Kidney capillary endothelial cell (primary cell): ENCODE results near the gene TMEM179.
"Not testable (repeated sequence)": the region's sequence is repeated elsewhere in the genome, so short reads cannot be mapped to it uniquely, and the experiment has no call there.

Source experiments
- DNase-seq: peaks from one replicate; pipeline ENCODE4 v3.0.0-alpha.2; 2018; ENCODE audit warnings: low spot score

TMEM179 gene

DNA sequence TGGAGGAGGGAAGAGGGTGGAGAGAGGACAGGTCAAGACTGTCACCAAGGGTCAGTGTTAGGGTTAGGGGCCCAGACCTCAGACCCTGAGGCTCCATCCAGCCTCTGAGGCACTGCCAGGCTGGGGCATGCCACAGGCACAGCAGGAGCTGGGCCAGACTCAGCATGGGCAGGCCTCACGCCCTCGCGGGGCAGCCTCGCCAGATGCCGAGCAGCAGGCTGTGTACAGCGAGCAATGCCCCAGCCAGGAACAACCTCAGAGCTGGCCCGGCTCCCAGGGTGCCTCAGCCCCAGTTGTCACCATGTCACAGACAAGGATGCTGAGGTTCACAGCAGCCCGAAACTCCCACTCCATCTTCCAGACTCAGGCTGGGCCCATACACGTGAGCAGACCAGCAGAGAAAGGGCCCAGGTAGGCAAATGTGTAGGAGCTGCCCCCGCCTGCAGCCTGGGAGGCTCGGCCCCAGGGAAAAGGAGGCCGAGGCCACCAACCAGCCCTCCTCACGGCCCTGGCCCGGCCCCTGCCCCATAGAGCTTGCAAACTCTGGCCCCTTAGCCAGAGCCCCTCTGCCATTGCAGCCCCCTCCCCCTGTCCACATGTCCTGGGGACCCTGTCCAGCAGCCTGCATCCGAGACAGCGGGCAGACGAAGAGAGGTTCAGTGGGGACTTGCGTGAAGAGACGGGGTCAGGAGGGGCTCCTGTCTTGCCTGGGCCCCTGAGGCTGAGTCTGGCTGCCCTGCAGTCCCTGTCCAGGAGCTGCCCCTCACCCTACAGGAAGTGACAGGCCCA, 17.5 kb downstream of the TMEM179 start:
- no peak for DNase-seq

DNA sequence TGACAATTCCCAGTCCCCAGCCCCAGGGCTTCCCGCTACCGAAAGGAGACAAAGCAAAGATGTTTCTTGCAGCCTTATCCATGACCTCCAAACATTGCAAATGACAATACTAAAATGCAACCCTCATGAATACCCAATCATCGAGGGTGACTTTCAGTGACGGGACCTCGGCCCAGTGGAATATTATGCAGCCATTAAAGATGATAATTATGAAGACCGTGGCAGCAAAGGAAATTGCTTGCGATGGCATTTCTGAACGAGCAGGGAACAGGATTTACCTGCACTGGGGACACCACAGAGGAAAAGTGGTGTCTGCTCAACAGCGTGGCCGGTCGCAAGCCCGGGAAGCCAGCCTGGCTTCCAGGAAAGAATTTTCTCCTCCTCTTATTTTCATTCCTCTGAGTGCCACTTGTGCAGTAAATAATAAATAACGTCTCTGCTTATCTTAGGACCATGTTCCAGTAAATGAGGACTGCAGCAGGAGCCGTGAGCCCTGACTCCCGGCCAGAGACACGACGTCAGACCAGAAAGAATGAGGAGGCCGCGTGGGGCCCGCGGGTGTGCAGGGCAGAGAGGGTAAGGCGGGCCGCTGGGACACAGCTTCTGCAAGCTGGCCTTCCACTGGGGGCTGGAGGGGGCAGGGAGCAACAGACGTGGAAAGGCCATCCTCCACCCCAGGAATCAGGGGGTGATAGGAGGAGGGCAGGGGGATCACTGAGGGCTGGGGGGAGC, 18.4 kb downstream of the TMEM179 start:
- no peak for DNase-seq

DNA sequence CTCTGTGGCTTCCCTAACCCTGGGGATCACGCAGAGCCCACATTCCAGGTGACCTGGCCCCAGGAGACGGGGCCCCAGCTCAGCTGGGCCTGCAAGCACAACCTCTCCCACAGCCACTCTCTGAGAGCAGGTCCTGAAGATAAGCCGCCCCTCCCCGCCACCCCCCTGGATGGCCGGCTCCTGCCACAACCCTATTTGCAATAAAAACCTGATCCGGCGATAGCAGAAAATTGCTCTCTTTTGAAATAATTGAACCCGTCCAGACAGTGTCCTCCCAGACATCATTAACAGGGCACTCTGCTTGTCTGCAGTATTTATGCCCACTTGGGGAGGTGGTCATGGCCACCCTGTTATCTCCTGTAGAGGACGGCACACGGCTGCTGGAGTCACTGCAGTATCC, 20.0 kb downstream of the TMEM179 start:
- no peak for DNase-seq

DNA sequence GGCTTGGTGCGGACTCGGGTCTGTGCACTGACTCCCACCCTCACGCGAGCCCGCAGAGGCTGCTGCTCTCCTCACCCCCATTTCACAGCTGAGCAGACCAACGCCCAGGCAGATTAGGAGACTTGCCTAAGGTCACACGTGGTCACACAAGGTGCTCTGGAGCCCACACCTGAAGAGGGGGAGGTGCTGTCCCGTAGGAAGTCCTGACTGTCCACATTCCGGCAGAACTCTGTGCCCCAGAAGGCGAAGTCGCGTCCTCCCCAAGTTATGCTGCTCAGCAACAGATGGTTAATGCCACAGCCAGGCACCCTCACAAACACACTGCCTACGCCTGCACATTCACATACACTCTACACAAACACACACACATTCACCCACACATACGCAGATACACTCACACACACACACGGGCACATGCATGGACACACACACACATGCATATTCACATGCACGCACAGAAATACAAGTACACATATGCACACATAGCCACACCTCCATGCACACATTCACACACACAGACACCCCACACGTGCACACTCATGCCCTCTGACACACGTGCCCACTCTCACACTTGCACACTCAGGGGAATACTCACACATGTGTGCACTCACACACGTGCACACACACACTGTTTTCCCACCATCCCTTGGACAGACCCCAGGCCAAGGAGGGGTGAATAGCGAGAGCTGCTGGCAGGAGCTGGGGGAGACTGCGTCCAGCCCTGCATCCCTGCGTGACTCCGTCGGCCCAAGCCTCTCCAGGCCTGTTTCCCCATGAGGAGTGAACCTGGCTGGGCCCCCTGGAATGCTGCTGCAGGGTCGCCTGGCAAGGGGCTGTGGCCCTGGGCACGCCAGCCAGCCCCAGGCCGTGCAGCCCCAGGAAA, 20.9 kb downstream of the TMEM179 start:
- no peak for DNase-seq

DNA sequence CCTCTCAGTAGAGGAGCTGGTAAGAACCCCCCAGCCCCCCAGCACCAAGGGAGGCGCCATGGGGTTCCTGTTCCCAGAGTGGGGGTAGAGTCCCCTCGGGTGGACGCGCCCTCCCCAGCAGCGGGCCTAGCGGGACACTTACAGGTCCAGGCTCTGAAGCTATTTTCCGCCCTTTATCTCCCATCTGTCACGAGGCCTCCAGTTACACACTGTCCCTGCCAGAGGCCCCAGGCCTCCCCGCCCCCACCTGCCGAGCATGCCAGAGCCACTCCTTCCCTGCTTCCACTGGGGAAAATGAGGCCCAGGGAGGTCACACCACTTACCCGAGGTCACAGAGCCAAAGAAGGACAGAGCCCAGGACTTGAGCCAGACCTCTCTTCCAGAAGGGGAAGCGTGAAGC, 21.9 kb downstream of the TMEM179 start:
- DNase-seq = no peak

DNA sequence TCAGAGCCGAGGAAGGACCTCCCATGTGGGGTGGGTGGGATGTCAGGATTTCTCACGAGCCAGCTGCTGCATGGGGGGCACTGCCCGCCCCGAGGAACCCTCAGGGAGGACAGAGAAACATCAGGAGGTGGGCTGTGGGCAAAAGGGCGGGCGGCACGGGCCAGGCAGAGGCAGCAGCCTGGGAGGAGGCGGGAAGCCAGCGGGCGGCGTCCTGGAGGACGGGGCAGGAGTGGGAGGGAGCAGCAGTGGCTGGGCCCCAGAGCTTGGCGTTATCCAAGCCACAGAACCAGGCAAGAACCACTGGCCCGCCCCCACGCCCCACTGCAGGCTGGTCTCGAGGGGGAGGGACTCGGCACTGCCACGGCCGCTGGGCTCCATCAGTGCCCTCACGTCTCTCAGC, 22.6 kb downstream of the TMEM179 start:
- no peak for DNase-seq

DNA sequence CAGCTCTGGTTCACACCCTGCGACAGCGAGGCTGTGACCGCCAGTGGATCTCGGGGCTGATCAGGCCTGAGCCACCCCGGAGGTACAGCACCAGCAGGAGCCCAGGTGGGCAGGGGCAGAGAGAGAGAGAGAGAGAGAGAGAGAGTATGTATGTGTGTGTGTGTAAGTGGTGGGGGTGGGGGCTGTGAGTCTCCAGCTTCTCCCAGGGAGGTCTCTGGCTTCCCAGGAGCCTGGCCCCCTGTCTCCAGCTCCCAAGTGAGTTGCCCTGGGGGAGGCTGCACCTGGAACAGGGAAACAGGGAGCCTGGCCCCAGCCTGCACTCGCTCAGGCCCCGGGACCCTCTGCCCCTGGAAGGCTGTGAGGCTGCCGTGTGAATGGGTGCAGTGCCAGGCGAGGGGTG, 23.1 kb downstream of the TMEM179 start:
- no peak for DNase-seq

DNA sequence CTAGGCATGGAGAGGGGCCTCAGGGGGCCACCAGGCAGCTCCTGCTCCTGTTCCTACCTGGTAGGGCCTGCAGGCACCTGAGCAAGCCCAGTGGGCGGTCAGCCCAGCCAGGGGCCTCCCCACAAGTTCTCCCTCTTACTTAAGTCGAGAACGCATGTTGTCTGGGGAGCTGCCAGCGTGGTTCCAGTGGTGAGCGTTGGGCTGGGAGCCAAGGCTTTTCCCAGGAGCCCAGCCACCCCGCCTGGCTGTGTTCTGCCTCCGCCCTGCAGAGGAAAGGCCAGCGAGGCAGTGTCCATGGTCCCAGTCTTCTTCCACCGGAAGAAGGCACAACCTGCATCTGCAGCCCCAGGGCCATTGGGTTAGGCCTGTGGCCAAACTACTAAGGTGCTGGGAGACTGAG, 23.6 kb downstream of the TMEM179 start:
- DNase-seq = no peak

DNA sequence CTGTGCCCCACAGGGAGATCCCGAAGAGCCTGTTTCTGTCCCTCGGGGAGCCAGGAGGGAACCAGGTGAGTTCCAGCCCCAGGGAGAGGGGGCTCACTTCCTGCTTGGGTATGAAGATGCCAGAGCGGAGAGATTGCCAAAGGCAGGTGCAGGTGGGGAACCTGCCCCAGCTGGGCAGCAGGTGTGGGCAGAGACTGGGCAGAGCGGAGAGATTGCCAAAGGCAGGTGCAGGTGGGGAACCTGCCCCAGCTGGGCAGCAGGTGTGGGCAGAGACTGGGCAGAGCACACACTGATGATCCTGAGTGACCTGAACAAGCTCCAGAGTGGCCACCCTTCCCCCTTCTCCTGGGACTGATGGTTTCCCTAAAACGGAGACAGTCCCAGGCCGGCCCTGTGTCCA, 24.6 kb downstream of the TMEM179 start:
- not testable (repeated sequence) for DNase-seq

DNA sequence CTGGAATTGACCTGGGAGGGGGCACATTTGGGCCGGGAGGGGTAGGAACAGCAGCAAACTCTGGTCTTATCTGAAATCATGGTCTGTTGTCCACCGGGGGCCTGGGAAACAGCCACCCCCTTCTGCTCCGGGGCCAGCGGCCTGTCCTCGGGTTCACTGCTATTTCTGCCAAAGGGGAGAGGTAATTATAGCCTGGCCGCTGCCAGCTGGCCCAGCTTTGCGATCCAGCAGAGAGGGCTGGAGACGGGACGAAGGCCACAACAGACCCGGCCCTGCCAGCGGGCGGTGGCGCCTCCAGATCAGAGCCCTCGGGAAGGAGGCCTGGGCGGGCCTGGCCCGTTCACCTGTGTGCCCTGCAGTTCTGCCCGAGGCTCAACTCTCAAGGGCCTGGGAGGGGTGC, 25.1 kb downstream of the TMEM179 start, which contains the start of gene C14orf180:
Gene C14orf180, plus strand, starts transcription at position 258 of the 400 bp plus-strand sequence. CDS start 6,667 bp downstream, outside the sequence.
- DNase-seq = no peak

DNA sequence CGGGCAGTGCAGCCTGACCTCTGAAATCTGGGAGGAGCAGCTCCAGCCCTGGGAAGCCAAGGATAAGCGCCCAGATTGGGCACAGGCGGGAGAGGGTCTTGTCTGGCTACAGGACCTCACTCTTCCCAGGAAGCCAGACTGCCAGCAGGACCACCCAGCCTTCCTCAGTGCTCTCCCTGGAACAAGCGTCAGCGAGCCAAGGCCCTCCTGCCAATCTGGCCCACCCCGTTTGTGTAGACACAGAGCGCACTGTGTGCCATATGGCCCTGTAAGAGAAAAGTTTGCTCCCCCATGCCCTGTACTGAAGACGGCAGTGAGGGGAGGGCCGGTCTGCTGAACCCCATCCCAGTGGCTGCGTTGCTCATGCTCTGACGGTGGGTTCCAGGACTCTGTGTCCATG, 26.3 kb downstream of the TMEM179 start:
- DNase-seq = no peak

DNA sequence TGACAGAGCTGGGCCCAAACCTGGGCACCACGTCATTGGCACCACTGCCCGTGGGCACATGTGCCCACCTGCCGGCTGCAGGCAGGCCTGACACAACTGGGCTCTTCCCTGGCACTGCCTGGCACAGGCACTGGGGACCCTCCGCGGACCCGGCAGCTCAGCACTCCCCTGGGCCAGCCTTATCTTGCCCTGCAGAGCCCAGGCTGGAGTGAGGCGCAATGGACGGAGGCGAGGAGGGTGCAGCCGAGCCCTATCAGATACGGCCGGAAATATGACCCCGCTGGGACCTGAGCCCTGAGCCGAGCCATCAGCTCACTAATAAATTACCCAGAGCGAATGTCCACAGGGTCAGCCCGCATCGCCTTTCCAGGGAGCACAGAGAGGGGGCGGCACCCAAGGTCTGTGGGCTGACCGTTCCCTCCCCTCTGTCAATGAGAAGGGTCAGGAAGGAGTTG, 26.7 kb downstream of the TMEM179 start:
- no peak for DNase-seq

DNA sequence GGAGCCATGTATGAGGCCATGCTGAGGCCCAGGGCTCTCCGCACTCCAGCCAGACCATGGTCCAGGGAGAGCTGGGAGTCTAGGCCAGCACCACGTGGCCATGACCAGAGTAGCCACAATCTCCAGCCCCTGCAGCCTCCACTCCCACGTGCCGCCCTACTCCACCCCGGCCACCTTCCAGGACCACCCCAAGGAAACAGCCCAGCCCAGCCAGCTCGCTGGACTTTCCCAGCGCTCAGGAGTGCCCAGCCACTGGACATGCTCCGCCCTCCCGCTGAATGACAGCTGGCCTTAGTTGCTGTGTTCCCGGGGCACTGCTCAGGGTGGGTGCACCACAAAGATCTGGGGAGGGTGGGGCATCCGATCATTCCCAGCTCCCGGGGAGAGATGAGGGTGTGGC, 27.1 kb downstream of the TMEM179 start:
- no peak for DNase-seq

DNA sequence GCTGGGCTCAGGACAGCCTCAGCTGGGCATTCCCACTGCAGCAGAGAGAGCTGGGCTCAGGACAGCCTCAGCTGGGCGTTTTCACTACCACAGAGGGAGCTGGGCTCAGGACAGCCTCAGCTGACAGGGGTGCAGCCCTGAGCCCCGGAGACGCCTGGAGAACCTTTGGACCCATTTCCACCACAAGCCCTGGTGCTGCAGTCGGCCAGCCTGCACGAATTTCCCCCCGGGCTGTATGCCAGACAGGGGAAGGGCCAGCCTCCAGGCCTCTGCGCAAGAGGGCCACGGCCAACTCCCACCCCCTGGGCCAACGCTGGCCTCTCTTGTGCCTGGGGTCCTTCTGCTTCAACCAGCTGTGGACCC, 27.6 kb downstream of the TMEM179 start:
- DNase-seq = no peak

DNA sequence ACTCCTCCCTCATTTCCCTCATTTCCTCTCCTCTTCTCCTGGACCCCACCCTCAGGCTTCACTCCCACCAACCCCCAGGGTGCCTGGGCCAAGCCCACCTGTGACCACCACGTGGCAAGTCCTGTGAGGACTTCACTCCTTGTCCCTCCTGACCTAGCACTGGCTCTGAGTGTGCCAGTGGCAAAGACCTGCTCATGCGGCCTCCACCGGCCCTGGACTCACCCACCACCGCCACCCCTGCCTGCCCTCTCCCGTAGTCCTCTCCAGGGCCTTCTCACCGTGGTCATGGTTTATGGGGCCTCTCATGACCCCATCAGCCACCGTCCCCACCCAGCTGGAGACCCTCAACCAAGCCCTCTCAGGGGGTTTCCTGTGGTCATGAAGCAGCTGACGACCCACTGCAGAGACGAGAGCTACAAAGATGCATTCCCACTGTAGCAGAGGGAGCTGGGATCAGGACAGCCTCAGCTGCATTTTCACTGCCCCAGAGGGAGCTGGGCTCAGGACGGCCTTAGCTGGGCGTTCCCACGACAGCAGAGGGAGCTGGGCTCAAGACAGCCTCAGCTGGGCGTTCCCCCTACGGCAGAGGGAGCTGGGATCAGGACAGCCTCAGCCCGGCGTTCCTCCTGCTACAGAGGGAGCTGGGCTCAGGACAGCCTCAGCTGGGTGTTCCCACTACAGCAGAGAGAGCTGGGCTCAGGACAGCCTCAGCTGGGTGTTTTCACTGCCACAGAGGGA, 28.2 kb downstream of the TMEM179 start:
- DNase-seq = no peak

DNA sequence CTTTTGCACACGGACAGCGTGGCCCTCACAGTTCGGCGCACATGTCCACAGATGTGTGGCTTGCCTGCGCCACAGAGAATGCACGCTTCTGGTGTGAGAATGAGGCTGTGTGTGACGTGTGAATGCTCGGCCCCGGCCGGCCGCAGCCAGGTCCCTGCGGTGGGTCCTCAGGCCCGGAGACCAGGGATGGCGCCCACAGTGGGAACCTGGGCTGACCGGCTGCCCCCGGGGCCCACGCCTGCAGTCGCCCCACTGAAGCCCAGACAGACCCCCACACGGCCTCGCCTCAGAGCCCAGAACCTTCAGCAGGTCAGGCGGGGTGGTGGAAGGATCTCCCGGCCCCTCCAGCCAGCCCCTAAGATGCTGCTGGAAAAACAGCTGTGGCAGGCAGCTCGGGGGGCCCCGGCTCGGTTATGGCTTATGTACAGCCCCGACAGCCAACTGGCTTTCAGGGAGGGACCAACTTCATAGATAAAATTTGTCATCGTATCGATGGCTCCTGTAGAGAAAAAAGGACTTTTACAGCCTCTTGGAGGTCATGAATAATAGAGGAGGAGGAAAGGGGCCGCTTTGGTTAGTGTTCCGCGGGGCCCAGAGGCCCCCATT, 29.5 kb downstream of the TMEM179 start:
- DNase-seq = no peak

DNA sequence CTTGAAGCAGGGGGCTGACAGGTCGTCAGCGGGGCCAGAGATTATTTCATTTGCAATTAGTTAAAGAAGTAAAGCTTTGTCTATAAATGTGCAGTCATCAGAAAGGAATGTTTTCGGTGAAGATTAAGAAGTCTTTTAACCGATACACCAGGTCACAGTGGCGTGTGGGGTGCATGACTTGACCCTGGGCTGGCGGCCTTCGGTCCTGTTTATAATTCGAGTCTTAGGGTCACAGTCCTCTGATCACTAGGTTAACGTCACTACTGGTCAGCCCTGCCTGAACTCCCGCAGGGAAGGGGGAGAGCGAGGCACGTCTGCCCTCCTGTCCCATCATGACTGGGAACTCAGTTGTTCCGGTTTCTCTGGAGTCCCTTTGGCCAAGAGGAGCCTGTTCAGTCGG, 30.0 kb downstream of the TMEM179 start:
- DNase-seq = no peak

DNA sequence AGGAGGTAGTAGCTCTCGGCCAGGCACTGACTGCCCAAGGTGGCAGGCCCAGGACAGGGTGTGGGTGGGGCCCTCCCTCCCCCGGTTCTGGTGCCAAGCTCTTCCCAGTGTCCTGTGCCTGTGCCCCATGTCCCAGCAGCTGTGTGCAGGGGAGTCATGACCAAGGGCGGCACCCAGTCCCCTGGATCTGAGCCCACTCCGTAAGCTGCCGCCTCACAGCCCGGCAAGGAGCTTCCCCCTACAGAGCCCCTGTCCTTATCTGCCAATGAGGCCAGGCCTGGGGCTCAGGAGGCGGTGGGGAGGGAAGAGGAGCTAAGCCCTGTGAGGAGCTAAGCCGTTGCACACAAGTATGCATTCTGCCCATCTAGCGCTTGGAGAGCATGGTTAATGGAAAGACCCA, 30.6 kb downstream of the TMEM179 start:
- DNase-seq = no peak

DNA sequence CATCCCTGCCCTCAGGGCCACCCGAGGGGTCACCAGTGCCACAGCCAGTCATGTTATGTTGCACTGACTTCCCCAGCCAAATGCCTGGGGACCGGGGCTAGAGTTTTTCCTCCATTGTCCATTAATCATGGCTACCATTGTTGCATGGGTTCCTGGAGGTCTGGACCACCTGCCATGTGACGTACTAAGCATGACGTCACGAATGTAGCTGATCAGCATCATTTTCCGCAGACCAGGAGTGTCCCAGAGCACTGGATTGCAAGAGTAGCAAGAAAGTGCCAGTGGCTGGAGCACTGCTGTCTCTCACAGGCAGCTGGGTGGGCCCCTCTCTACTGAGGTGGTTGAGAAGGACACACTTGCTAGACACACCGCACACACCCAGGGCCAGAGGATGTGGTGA, 31.9 kb downstream of the TMEM179 start:
- no peak for DNase-seq

DNA sequence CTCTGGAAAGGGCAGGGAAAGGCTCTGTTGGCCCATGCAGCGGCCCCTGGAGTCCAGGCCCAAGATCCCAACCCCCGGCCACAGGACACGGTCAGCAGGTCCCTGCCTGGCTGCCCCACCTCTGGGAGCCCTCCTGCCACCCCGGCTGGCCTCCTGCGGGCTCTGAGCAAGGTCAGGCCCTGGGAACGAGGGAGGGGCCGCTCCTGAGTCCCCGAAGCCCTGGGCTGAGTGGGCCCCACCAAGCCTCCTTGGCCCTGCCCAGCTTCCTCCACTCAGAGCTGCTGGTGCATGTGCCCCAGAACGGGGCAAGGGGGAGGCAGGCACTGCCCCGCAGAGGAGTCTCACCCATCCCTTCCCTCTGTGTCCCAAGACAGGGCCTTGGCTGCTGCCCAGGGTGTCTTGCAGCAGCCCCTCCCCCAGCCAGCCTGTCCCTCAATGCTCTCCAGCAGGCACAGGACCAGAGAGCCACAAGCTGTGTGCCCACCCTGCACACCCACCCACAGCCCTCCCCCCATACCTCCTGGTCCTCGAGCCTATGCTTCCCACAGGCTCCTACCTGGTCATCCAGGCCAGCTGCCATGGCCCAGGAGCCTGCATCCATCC, 32.4 kb downstream of the TMEM179 start:
- no peak for DNase-seq

DNA sequence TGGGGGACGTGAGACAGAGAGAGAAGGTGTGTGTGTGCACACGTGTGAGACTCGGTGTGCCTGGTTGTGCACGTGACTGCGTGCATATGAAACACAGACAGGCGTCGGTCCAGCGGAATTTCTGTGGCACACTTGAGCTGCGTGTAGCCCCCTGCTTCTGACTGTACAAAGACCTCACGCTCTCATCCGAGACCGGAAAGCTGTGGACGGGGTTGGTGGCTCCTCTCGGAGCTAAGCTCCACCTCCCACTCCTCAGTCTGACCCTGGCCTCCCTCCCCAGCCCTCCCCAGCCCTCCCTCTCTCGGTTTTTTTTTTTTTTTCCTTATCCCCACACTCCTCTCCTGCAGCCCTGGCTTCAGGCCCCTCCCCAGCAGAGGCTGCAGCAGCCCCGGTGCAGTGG, 33.3 kb downstream of the TMEM179 start:
- DNase-seq = no peak
